ENCODE results near the gene SASH3.

The SASH3 gene

GRCh38 chrX:129785160-129785947 is 5.6 kb downstream of the SASH3 start:
- H3K4me3 ChIP-seq (ENCODE audit: low read depth, low read length): no peak overlapping the region
- no peak for TF ChIP-seq CTCF (conservative IDR thresholded peaks at IDR 0.05; ENCODE audit: low read depth, low read length)
- DNase-seq (ENCODE audit: low read depth): no peak

GRCh38 chrX:129786210-129786651 is 6.5 kb downstream of the SASH3 start:
- no peak overlapping the region for H3K4me3 ChIP-seq (ENCODE audit: low read depth, low read length)
- DNase-seq (ENCODE audit: low read depth): no peak
- no peak for TF ChIP-seq CTCF (conservative IDR thresholded peaks at IDR 0.05; ENCODE audit: low read depth, low read length)

GRCh38 chrX:129787336-129788055 is 7.7 kb downstream of the SASH3 start:
- TF ChIP-seq CTCF (conservative IDR thresholded peaks at IDR 0.05; ENCODE audit: low read depth, low read length): no peak
- H3K4me3 ChIP-seq (ENCODE audit: low read depth, low read length): no peak overlapping the region
- DNase-seq (ENCODE audit: low read depth): no peak

- H3K4me3 ChIP-seq (ENCODE audit: low read depth, low read length): no peak overlapping the region
- TF ChIP-seq CTCF (conservative IDR thresholded peaks at IDR 0.05; ENCODE audit: low read depth, low read length): no peak
- no peak for DNase-seq (ENCODE audit: low read depth)
These were observed 8.8 kb downstream of the SASH3 start for GRCh38 chrX:129788527-129788926.

- TF ChIP-seq CTCF (conservative IDR thresholded peaks at IDR 0.05; ENCODE audit: low read depth, low read length): no peak
- no peak overlapping the region for H3K4me3 ChIP-seq (ENCODE audit: low read depth, low read length)
- DNase-seq (ENCODE audit: low read depth): no peak
These were observed 10.4 kb downstream of the SASH3 start for GRCh38 chrX:129790146-129790545.

GRCh38 chrX:129790808-129791207 is 11.1 kb downstream of the SASH3 start:
- no peak overlapping the region for H3K4me3 ChIP-seq (ENCODE audit: low read depth, low read length)
- TF ChIP-seq CTCF (conservative IDR thresholded peaks at IDR 0.05; ENCODE audit: low read depth, low read length): no peak
- DNase-seq (ENCODE audit: low read depth): no peak

Measured in choroid plexus epithelial cell (primary cell).